Retinal pigment epithelial cell (primary cell): ENCODE data around the gene EXD1.
"Not testable (repeated sequence)": the region's sequence is repeated elsewhere in the genome, so short reads cannot be mapped to it uniquely, and the experiment has no call there.

Experiments
- DNase-seq: peaks from one replicate; pipeline ENCODE4 v3.0.0-alpha.2; 2010; ENCODE audit warnings: low read depth
- H3K4me3 ChIP-seq: 2 replicates; pipeline ENCODE4 v1.5.1; 2011; ENCODE audit warnings: mild to moderate bottlenecking, low read length, control low read depth, moderate library complexity
- CTCF ChIP-seq: conservative IDR thresholded peaks from 2 replicates; pipeline ENCODE4 v1.5.1; 2011; ENCODE audit warnings: low read depth, low read length, control low read depth, inconsistent platforms

Gene EXD1

GRCh38 chr15:41148065-41148464 lies 82.5 kb downstream of the EXD1 start:
- no peak for TF ChIP-seq CTCF
- no peak overlapping the region for H3K4me3 ChIP-seq
- no peak for DNase-seq

GRCh38 chr15:41139619-41140018 lies 90.9 kb downstream of the EXD1 start:
- H3K4me3 ChIP-seq: no peak overlapping the region
- no peak for TF ChIP-seq CTCF
- no peak for DNase-seq

- not testable (repeated sequence) for DNase-seq
Measured at GRCh38 chr15:41139112-41139511, 91.4 kb downstream of the EXD1 start.

GRCh38 chr15:41135580-41135979 lies 95.0 kb downstream of the EXD1 start:
- DNase-seq, H3K4me3 ChIP-seq: not testable (repeated sequence)

More at GRCh38 chr15:41139112-41139511, 91.4 kb downstream of the EXD1 start:
- H3K4me3 ChIP-seq: not testable (repeated sequence)

GRCh38 chr15:41133454-41133853 lies 97.1 kb downstream of the EXD1 start:
- no peak overlapping the region for H3K4me3 ChIP-seq
- TF ChIP-seq CTCF: no peak
- DNase-seq: no peak
